HEK293 (cell line): Measurements from ENCODE around the gene MAP3K15.

ENCODE experiments used
- CTCF ChIA-PET: fragments of 350-600 bp; formaldehyde crosslinking; extraction: SDS; loops from one replicate; lab custom pipeline; 2021; ENCODE audit warnings: antibody characterized with exemption; lab: Yijun Ruan, JAX
- POLR2A ChIA-PET: fragments of 300-600 bp; formaldehyde crosslinking; extraction: SDS; loops from one replicate; lab custom pipeline; 2020; ENCODE audit warnings: antibody characterized with exemption, inconsistent platforms; lab: Yijun Ruan, JAX
- H3K27ac ChIP-seq: fragments of 200-500 bp; sonication (Bioruptor generic); 2 replicates; pipeline ENCODE4 v1.5.1; 2014; ENCODE audit warnings: low read depth, low read length, control low read depth, inconsistent platforms; ENCODE audit errors: extremely low read depth
- H3K36me3 ChIP-seq, 2 experiments: fragments of 200-500 bp in 1 of 2; sonication (Bioruptor generic) in 1 of 2; 1 replicate in 1 of 2; 2 replicates in 1 of 2; pipeline ENCODE4 v1.5.1; 2014 to 2017; ENCODE audit warnings: inconsistent platforms in 2 of 2, low read length in 2 of 2; ENCODE audit not compliant: control insufficient read depth in 2 of 2, insufficient read depth in 1 of 2
- H3K4me1 ChIP-seq: fragments of 200-500 bp; sonication (Bioruptor generic); 2 replicates; pipeline ENCODE4 v1.5.1; 2014; ENCODE audit warnings: mild to moderate bottlenecking, low read length, inconsistent platforms; ENCODE audit not compliant: control insufficient read depth, insufficient read depth
- H3K4me3 ChIP-seq: 2 replicates; pipeline ENCODE4 v1.5.1; 2011; ENCODE audit warnings: low read depth, mild to moderate bottlenecking, control low read depth, low read length, moderate library complexity
- H3K9me3 ChIP-seq: fragments of 200-500 bp; sonication (Bioruptor generic); 2 replicates; pipeline ENCODE4 v1.5.1; 2014; ENCODE audit warnings: low read depth, low read length, inconsistent platforms; ENCODE audit not compliant: control insufficient read depth, insufficient read depth
- KLF1 ChIP-seq: fragments of 450-650 bp; formaldehyde crosslinking; IDR thresholded peaks from 2 replicates; pipeline ENCODE4 v1.5.1; 2016; ENCODE audit warnings: missing biosample characterization, missing genetic modification characterization
- OSR2 ChIP-seq: fragments of 450-650 bp; formaldehyde crosslinking; IDR thresholded peaks from 2 replicates; pipeline ENCODE4 v1.5.1; 2016; ENCODE audit warnings: missing biosample characterization, missing genetic modification characterization
- PATZ1 ChIP-seq: fragments of 450-650 bp; formaldehyde crosslinking; IDR thresholded peaks from 2 replicates; pipeline ENCODE4 v1.5.1; 2016; ENCODE audit warnings: missing biosample characterization, missing genetic modification characterization
- RBAK ChIP-seq: fragments of 450-650 bp; formaldehyde crosslinking; IDR thresholded peaks from 2 replicates; pipeline ENCODE4 v1.5.1; 2016; ENCODE audit warnings: missing biosample characterization, missing genetic modification characterization
- YY1 ChIP-seq: fragments of 450-650 bp; formaldehyde crosslinking; IDR thresholded peaks from 2 replicates; pipeline ENCODE4 v1.5.1; 2018; ENCODE audit warnings: missing biosample characterization, missing genetic modification characterization
- YY2 ChIP-seq: fragments of 450-650 bp; formaldehyde crosslinking; IDR thresholded peaks from 2 replicates; pipeline ENCODE4 v1.5.1; 2016; ENCODE audit warnings: missing biosample characterization, missing genetic modification characterization
- ZBTB1 ChIP-seq: fragments of 450-650 bp; formaldehyde crosslinking; IDR thresholded peaks from 2 replicates; pipeline ENCODE4 v1.5.1; 2016; ENCODE audit warnings: missing biosample characterization, missing genetic modification characterization
- ZBTB11 ChIP-seq: fragments of 450-650 bp; formaldehyde crosslinking; conservative IDR thresholded peaks from 2 replicates; pipeline ENCODE4 v1.5.1; 2016; ENCODE audit warnings: low read depth, missing biosample characterization, missing genetic modification characterization
- ZNF121 ChIP-seq: fragments of 450-650 bp; formaldehyde crosslinking; IDR thresholded peaks from 2 replicates; pipeline ENCODE4 v1.5.1; 2016; ENCODE audit warnings: missing biosample characterization, missing genetic modification characterization
- ZNF138 ChIP-seq: fragments of 450-650 bp; formaldehyde crosslinking; IDR thresholded peaks from 2 replicates; pipeline ENCODE4 v1.5.1; 2016; ENCODE audit warnings: missing biosample characterization, missing genetic modification characterization, borderline replicate concordance
- ZNF140 ChIP-seq: fragments of 450-650 bp; formaldehyde crosslinking; IDR thresholded peaks from 2 replicates; pipeline ENCODE4 v1.5.1; 2016; ENCODE audit warnings: missing biosample characterization, missing genetic modification characterization
- ZNF184 ChIP-seq: fragments of 450-650 bp; IDR thresholded peaks from 2 replicates; pipeline ENCODE4 v1.5.1; 2018; ENCODE audit warnings: missing biosample characterization, mild to moderate bottlenecking, missing genetic modification characterization
- ZNF2 ChIP-seq: fragments of 450-650 bp; formaldehyde crosslinking; IDR thresholded peaks from 2 replicates; pipeline ENCODE4 v1.5.1; 2016; ENCODE audit warnings: missing biosample characterization, missing genetic modification characterization
- ZNF26 ChIP-seq: fragments of 450-650 bp; formaldehyde crosslinking; IDR thresholded peaks from 2 replicates; pipeline ENCODE4 v1.5.1; 2016; ENCODE audit warnings: missing biosample characterization, missing genetic modification characterization
- ZNF266 ChIP-seq: fragments of 450-650 bp; formaldehyde crosslinking; IDR thresholded peaks from 2 replicates; pipeline ENCODE4 v1.5.1; 2016; ENCODE audit warnings: missing biosample characterization, missing genetic modification characterization, low read depth
- ZNF274 ChIP-seq, 2 experiments: fragments of 200-500 bp in 1 of 2; fragments of 450-650 bp in 1 of 2; sonication (Bioruptor generic) in 1 of 2; formaldehyde crosslinking in 1 of 2; IDR thresholded peaks; 2 replicates each; pipeline versions ENCODE4 v1.5.1 to v1.6.1; 2014 to 2016; ENCODE audit warnings: borderline replicate concordance in 1 of 2, inconsistent platforms in 1 of 2, low read length in 1 of 2, missing biosample characterization in 1 of 2, missing genetic modification characterization in 1 of 2
- ZNF558 ChIP-seq: fragments of 450-650 bp; formaldehyde crosslinking; IDR thresholded peaks from 2 replicates; pipeline ENCODE4 v1.5.1; 2016; ENCODE audit warnings: missing biosample characterization, missing genetic modification characterization
- ZNF623 ChIP-seq: fragments of 450-650 bp; formaldehyde crosslinking; IDR thresholded peaks from 2 replicates; pipeline ENCODE4 v1.5.1; 2016; ENCODE audit warnings: missing biosample characterization, missing genetic modification characterization
- ZNF747 ChIP-seq: fragments of 450-650 bp; formaldehyde crosslinking; IDR thresholded peaks from 2 replicates; pipeline ENCODE4 v1.5.1; 2016; ENCODE audit warnings: missing biosample characterization, missing genetic modification characterization
- ZNF776 ChIP-seq: fragments of 450-650 bp; formaldehyde crosslinking; IDR thresholded peaks from 2 replicates; pipeline ENCODE4 v1.5.0; 2017; ENCODE audit warnings: missing biosample characterization, missing genetic modification characterization, borderline replicate concordance
- TF ChIP-seq, protein P1 (sequence below): fragments of 450-650 bp; formaldehyde crosslinking; IDR thresholded peaks from 2 replicates; pipeline ENCODE4 v1.5.1; 2016; ENCODE audit warnings: missing biosample characterization, missing genetic modification characterization
- TF ChIP-seq, protein P2 (sequence below): fragments of 450-650 bp; formaldehyde crosslinking; IDR thresholded peaks from 2 replicates; pipeline ENCODE4 v1.5.1; 2016; ENCODE audit warnings: missing biosample characterization, missing genetic modification characterization
- TF ChIP-seq, protein P3 (sequence below): fragments of 450-650 bp; formaldehyde crosslinking; IDR thresholded peaks from 2 replicates; pipeline ENCODE4 v1.5.1; 2016; ENCODE audit warnings: missing biosample characterization, missing genetic modification characterization

Gene MAP3K15

DNA sequence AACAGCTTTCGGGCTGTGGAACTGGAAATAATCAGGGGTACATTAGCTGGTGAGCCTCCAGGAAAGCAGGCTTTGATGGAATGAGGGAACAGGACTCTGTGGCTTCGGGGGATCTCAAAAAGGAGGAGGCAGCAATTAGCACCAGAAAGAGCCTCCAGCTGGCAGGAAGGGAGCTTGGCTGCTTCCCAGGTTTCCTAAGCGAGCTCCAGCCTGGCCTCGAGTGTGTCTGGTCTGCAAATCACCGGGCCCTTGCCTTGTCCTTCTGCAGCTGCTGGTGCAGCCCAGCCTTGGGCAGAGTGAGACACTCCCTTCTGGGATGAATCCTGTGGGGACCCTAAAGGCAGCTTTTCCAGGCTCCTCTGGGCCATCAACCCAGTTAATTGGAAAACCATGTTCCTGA lies 182.3 kb downstream of the MAP3K15 start:
- TF ChIP-seq YY1 (tag by site-specific recombination) (no peak), ZNF140 (tag by site-specific recombination) (no peak), KLF1 (tag by site-specific recombination) (no peak), ZNF121 (tag by site-specific recombination) (no peak), ZNF776 (no peak), ZNF747 (tag by site-specific recombination) (no peak), ZNF184 (tag by site-specific recombination) (no peak), YY2 (no peak), ZNF2 (tag by site-specific recombination) (no peak), ZNF558 (tag by site-specific recombination) (no peak)
- TF ChIP-seq, protein P1, sequence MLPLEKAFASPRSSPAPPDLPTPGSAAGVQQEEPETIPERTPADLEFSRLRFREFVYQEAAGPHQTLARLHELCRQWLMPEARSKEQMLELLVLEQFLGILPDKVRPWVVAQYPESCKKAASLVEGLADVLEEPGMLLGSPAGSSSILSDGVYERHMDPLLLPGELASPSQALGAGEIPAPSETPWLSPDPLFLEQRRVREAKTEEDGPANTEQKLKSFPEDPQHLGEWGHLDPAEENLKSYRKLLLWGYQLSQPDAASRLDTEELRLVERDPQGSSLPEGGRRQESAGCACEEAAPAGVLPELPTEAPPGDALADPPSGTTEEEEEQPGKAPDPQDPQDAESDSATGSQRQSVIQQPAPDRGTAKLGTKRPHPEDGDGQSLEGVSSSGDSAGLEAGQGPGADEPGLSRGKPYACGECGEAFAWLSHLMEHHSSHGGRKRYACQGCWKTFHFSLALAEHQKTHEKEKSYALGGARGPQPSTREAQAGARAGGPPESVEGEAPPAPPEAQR (tag by site-specific recombination): no peak
- TF ChIP-seq, all 188 proteins: peak for 0
- ChIA-PET POLR2A (no interaction called here), CTCF (interaction anchor here (0.6 to 3.3 kb wide), 24 partner anchors 30 to 943 kb away, joined by 3 to 25 read pairs (median 4); no protein-coding TSS in a partner anchor)
- no peaks in the 10 kb centered on the region for H3K9me3 ChIP-seq
- no peaks in the 10 kb centered on the region for H3K4me1 ChIP-seq
- no peak overlapping the region for H3K27ac ChIP-seq
- no peak overlapping the region for H3K4me3 ChIP-seq
- H3K36me3 ChIP-seq: no peaks in the 10 kb centered on the region

- no peak overlapping the region for H3K27ac ChIP-seq
- H3K36me3 ChIP-seq: no peaks in the 10 kb centered on the region
- CTCF ChIA-PET: interaction anchor here (0.5 to 3.3 kb wide), 4 partner anchors 286 to 1356 kb away, joined by 3 to 25 read pairs (median 4); no protein-coding TSS in a partner anchor
- no peak overlapping the region for H3K4me3 ChIP-seq
- H3K9me3 ChIP-seq: no peaks in the 10 kb centered on the region
- TF ChIP-seq RBAK (tag by site-specific recombination) (no peak), ZBTB11 (tag by site-specific recombination) (no peak), ZNF26 (tag by site-specific recombination) (no peak), ZBTB1 (no peak), ZNF274 (IDR thresholded peaks at IDR 0.05; ENCODE audit: low read length) (no peak), ZNF274 (tag by site-specific recombination; IDR thresholded peaks at IDR 0.05; ENCODE audit: borderline replicate concordance) (no peak), PATZ1 (no peak), ZNF623 (tag by site-specific recombination) (no peak), ZNF138 (tag by site-specific recombination) (no peak), ZNF266 (no peak), OSR2 (tag by site-specific recombination) (no peak)
- TF ChIP-seq, protein P2, sequence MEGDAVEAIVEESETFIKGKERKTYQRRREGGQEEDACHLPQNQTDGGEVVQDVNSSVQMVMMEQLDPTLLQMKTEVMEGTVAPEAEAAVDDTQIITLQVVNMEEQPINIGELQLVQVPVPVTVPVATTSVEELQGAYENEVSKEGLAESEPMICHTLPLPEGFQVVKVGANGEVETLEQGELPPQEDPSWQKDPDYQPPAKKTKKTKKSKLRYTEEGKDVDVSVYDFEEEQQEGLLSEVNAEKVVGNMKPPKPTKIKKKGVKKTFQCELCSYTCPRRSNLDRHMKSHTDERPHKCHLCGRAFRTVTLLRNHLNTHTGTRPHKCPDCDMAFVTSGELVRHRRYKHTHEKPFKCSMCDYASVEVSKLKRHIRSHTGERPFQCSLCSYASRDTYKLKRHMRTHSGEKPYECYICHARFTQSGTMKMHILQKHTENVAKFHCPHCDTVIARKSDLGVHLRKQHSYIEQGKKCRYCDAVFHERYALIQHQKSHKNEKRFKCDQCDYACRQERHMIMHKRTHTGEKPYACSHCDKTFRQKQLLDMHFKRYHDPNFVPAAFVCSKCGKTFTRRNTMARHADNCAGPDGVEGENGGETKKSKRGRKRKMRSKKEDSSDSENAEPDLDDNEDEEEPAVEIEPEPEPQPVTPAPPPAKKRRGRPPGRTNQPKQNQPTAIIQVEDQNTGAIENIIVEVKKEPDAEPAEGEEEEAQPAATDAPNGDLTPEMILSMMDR (tag by site-specific recombination): no peak
- TF ChIP-seq, protein P3, sequence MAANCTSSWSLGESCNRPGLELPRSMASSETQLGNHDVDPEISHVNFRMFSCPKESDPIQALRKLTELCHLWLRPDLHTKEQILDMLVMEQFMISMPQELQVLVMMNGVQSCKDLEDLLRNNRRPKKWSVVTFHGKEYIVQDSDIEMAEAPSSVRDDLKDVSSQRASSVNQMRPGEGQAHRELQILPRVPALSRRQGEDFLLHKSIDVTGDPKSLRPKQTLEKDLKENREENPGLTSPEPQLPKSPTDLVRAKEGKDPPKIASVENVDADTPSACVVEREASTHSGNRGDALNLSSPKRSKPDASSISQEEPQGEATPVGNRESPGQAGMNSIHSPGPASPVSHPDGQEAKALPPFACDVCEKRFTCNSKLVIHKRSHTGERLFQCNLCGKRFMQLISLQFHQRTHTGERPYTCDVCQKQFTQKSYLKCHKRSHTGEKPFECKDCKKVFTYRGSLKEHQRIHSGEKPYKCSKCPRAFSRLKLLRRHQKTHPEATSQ (tag by site-specific recombination): no peak
- POLR2A ChIA-PET: no interaction called here
- H3K4me1 ChIP-seq: no peaks in the 10 kb centered on the region
These were observed 183.5 kb downstream of the MAP3K15 start for GRCh38 chrX:19331831-19332230.
